Stimulated activated CD4-positive, alpha-beta T cell treated with anti-CD3 and anti-CD28 coated beads, Interleukin-2, amount 100 ng/mL, for 48 hours (primary cell): ENCODE measurements around the gene DNAJB12.
"Not testable (repeated sequence)": the region's sequence is repeated elsewhere in the genome, so short reads cannot be mapped to it uniquely, and the experiment has no call there.

ENCODE experiments used
- DNase-seq, 2 donors: peaks; one replicate each; pipeline ENCODE4 v3.0.0-alpha.2; 2020

Gene DNAJB12

GRCh38 chr10:72354356-72355213, at the start of gene DNAJB12:
Gene DNAJB12, minus strand, starts transcription at chr10:72354919. Its CDS starts 22 bp downstream, at chr10:72354897.
- peak; percentile 83 to 85 for DNase-seq

DNA sequence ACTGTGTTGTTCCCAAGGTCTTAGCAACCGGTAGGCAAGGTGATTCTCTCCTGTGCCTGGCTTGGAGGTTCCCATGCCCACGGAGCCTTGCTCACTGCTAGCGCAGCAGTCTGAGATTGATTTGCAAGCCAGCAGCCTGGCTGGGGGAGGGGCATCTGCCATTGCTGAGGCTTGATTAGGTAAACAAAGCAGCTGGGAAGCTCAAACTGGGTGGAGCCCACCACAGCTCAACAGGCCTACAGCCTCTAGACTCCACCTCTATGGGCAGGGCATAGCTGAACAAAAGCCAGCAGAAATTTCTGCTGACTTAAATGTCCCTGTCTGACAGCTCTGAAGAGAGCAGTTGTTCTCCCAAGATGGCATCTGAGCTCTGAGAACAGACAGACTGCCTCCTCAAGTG, 40.9 kb upstream of the DNAJB12 start:
- not testable (repeated sequence) for DNase-seq

DNA sequence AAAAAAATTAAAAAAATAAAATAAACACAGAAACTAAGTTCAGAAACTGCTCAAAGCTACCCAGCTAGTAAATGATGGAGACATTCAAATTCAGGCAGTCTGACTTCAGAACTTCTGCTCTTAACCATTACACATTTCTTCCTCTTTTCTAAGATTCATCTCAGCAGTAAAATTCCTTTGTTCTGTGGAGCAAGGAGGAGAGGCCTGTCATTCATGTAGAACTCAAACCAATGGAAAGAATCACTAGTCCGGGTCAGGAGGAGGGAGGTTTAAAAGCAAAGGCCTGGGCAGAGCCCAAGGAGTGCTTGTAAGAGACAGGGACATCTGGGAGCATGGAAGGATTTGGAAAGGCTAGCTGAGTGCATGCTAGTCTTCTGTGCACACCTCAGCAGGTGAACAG, 37.9 kb upstream of the DNAJB12 start:
- DNase-seq, result no peak

DNA sequence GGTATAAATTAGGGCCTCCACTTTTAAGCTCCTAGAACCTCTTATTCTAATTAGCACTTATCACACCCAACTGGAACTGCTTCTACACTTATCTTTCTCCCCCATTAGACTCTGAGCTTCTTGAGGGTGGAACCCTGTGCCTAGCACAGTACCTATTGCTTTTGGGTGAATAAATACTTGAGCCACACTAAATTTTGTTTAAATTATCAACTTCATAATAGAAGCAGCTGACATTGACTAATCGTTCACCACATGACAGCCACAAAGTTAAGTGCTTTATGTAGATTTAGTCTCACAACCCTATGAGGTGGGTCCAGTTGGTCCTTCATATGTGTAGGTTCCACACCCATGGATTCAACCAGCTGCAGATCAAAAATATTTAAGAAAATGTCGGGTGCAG, 36.0 kb upstream of the DNAJB12 start:
- DNase-seq, result no peak

DNA sequence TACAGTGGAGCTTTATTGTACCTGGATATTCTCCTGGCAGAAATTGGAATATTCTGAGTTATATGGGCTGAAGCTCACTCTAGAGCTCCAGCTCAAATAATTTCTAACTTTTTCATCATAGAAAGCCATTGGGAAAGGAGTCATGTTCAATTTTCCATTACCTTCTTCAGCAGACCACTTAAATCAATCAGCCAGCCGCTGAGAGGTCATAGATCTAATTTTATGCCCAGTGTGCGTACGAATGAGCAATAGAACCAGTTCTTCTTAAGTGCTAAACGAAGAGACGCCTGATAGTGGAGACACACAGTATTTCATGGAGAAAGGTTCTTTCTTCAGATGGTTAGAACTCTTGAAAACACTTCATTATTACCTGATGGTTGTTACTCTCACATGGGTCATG, 35.0 kb upstream of the DNAJB12 start:
- no peak for DNase-seq

DNA sequence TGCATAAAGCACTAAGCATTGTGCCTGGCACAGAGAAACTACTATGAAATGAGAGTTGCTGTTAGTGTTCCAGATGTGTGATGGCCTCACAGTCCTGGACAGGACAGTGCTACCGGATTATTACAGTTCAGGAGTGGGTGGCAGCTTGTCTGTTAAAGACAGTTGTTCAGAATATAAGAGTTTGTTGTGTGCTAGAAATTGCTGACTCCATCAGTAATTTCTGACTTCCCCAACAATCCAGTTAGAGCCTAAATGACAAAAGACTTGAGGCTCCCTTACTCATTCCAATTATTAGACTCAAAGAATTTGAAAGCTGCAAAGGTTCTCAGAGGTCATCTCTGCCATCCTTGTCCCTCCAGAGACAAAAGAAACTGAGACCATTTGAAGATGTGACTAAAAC, 34.3 kb upstream of the DNAJB12 start:
- no peak for DNase-seq

GRCh38 chr10:72388062-72388461, 33.3 kb upstream of the DNAJB12 start:
- no peak for DNase-seq

DNA sequence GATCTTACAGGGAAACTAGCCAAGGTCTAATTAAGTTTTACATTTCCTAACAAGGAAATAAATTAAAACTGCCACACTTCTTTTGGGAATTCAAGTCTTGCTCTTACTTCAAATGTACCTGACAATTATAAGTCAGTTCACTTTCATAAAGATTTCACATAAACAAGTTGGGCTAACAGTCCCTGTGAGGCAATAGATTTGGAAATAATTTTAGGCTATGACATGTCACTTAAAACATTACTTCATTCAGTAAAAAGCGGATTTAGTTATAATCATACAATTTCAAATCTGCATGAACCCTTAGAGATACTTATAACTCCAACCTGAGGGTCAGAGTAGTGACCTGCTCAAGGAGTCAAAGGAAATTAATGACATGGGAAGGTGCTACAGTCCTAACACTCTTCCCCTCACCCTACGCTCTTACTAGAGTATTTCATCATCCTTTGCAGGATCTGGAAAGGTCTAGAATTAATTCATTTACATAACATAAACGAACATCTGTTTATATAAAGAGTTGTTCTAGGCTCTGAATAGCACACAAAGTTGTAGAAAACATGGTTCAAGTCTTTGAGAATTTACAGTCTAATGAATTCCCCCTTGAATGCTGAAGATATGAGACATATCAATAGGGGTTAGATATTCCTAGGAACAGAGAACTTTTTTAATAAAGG, 32.3 kb upstream of the DNAJB12 start:
- DNase-seq, result no peak

DNA sequence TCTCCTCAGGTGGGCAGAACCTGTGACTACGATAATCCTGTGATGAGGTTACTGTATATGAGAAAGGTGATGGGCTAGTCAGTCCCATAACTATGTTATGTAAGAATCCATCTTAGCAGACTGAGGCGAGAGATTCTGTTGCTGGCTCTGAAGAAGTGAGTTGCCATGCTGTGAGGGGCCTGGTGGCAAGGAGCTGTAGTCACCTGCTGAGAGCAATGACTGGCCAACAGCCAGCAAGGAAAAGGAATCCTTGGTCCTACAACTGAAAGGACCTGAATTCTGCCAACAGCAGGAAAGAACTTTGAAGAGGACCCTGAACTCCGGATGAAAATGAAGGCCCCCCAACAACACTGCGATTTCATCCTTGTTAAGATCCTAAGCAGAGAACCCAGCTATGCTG, 31.0 kb upstream of the DNAJB12 start:
- DNase-seq, result no peak

DNA sequence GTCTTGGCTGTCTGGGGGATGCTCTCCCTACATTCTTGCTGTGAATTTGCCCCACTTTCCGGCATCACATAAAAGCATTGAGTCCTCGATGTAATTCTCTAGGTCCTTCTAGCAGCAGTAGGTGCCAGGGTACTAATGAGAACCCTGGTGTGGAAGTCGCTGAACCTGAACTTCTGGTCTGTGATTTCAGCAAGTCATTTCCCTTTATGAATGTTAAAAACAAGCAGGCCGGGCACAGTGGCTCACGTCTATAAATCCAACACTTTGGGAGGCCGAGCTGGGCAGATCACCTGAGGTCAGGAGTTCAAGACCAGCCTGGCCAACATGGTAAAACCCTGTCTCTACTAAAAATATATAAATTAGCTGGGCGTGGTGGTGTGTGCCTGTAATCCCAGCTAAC, 30.3 kb upstream of the DNAJB12 start:
- DNase-seq, result not testable (repeated sequence)

GRCh38 chr10:72379776-72380175, 25.1 kb upstream of the DNAJB12 start:
- no peak for DNase-seq

GRCh38 chr10:72379062-72379461, 24.3 kb upstream of the DNAJB12 start:
- no peak for DNase-seq

DNA sequence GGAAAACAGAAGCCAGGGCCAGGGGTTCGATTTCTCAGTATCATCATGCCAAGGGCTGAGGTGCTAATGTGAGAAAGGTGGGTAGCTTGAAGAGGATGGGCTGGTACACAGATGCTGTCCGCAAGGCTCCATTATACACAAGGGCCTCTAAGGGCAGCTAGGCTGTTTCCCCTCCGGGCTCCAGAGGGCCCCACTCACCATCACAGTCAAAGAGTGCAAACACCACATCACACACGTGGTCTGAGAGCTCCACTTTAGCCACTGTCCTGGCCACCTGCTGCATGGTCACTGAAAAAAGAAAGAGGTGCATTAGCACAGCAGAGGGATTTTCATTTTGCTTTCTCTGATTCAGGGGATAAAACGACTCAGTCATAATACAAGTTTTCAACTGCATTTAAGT, 20.9 kb upstream of the DNAJB12 start:
- DNase-seq, result no peak

- no peak for DNase-seq
Observed at GRCh38 chr10:72375173-72375572, 20.5 kb upstream of the DNAJB12 start.

- DNase-seq, result no peak
Observed at GRCh38 chr10:72370201-72370722, 15.5 kb upstream of the DNAJB12 start.

DNA sequence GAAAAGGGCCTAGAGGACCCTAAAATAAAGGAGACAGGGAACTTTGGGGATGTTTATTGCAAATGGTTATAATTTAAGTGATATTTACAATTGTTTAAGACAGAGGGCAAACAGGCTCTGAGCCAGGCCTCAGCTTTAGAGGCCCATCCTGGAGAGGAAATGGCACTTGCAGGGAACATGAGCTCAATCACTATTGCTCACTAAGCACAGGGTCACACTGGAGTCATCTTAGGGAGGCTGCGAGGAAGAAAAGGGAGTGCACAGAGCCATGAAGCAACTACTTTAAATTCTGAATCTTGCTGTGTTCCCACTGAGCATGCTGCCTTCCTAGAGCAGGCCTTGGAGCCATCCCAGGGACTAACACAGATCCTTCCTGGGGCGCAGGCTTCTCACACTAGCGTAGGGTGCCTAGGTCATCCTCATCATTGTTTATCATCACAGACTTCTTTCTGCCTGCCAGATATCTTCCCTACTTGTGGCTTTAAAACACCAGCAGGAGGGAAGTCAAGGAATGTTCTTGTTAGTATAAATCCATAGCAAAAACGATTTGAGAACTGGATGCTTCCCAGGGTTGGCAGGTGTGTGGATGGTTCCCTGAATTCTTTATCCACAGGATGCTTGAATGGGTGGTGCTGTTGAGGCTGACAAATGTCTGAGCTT, 12.7 kb upstream of the DNAJB12 start:
- no peak for DNase-seq

GRCh38 chr10:72365106-72365895, 10.6 kb upstream of the DNAJB12 start:
- no peak for DNase-seq

GRCh38 chr10:72364239-72364777, 9.6 kb upstream of the DNAJB12 start:
- DNase-seq, result peak; percentile 85 to 86

DNA sequence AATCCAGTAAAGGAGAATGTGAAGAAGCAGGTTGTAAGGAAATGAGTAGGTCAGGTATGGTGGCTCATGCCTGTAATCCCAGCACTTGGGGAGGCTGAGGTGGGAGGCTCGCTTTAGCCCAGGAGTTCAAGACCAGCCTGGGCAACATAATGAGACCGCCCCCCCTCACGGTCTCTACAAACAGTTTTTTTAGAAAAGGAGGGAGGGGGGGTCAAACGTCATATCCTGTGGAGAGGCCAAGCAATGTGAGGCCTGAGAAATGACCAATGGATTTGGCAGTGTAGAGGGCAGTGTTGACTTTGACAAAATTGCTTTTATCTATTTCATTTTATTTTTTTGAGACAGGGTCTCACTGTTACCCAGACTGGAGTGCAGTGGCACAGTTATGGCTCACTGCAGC, 2.3 kb upstream of the DNAJB12 start:
- DNase-seq, result no peak

DNA sequence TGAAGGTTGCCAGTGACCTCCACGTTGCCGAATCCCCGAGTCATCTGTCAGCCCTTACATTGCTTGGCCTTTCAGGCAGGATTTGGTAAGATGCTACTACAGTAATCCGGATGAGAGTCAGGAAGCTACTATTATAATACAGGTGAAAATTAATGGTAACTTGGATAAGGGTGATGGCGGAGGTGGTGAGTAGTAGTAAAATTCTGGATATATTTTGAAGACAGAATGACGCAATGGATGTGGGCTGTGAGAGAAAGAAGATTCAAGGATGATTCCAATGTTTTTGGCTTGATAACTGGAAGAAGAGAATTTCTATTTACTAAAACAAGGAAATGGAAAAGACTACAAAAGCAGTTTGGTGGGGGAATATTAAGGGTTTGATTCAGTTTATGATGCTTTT, 1.4 kb upstream of the DNAJB12 start:
- no peak for DNase-seq

- DNase-seq, result no peak
Observed at GRCh38 chr10:72355214-72355555, 466 bp upstream of the DNAJB12 start.

- DNase-seq, result no peak
Observed at GRCh38 chr10:72353965-72354355, 759 bp downstream of the DNAJB12 start.
